Measurements from ENCODE around the gene HILPDA. TPM values are rescaled to one million over a fixed set of nuclear protein-coding genes. Genes with fewer than 3 reads are reported as not detected.
A peak's percentile ranks its signal among the peaks of the same experiment; 100 is the strongest.

HILPDA gene
- total RNA-seq, 2 experiments from 2014 or later: 227 to 309 TPM

DNA sequence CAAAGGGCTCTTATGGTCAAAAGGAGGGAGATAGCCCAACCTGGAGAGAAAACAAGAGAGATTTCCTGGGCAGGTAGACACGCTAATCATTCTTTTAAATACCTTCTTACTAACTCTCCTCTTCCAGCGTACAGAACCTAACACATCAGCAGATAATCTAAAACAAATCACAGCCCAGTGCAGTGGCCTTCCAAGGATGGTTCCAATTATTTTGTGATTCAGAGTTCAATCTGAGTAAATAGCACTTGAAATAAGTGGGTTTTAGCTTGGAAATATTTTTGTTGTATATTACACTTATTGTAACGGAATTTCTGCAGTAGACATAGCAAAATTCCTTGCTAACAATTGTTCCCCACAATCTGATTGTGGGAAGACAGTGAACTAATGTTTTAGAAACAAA lies 38.6 kb upstream of the HILPDA start:
- intact Hi-C loops (cut with DNase I, micrococcal nuclease): no loop called here
- POLR2A ChIA-PET: interaction anchor here (0.5 kb wide), 1 partner anchor 57 kb away, joined by 4 read pairs; no protein-coding TSS in a partner anchor
- ATAC-seq: no peak

GRCh38 chr7:128419257-128419656 lies 36.4 kb upstream of the HILPDA start:
- CTCF ChIA-PET: interaction anchor here (0.7 to 13.2 kb wide), 8 partner anchors 7 to 72 kb away, joined by 3 to 185 read pairs (median 4); no protein-coding TSS in a partner anchor
- Mint-ChIP-seq H3K27ac (no peak overlapping the region), H3K4me3 (no peak overlapping the region), H3K27me3 (no peaks in the 10 kb centered on the region), H3K9me3 (ENCODE audit: low read depth) (no peaks in the 10 kb centered on the region), H3K36me3 (ENCODE audit: low read depth) (no peaks in the 10 kb centered on the region), H3K4me1 (no peaks in the 10 kb centered on the region)
- intact Hi-C loops (cut with DNase I, micrococcal nuclease): no loop called here
- ATAC-seq (no peak), DNase-seq (no peak)
- POLR2A ChIA-PET: no interaction called here

More for the DNA sequence above, 38.6 kb upstream of the HILPDA start:
- CTCF ChIA-PET: interaction anchor here (0.8 to 13.2 kb wide), 5 partner anchors 9 to 69 kb away, joined by 3 to 185 read pairs (median 6); no protein-coding TSS in a partner anchor
- H3K4me3 Mint-ChIP-seq: no peak overlapping the region
- DNase-seq: no peak
- H3K36me3 Mint-ChIP-seq (ENCODE audit: low read depth): no peaks in the 10 kb centered on the region
- H3K9me3 Mint-ChIP-seq (ENCODE audit: low read depth): no peaks in the 10 kb centered on the region
- no peak overlapping the region for H3K27ac Mint-ChIP-seq
- H3K4me1 Mint-ChIP-seq: no peaks in the 10 kb centered on the region
- no peaks in the 10 kb centered on the region for H3K27me3 Mint-ChIP-seq

GRCh38 chr7:128420773-128421172 lies 34.9 kb upstream of the HILPDA start:
- no peaks in the 10 kb centered on the region for H3K27me3 Mint-ChIP-seq
- H3K4me3 Mint-ChIP-seq: no peak overlapping the region
- intact Hi-C loops (cut with DNase I, micrococcal nuclease): no loop called here
- no peak for DNase-seq
- H3K27ac Mint-ChIP-seq: no peak overlapping the region
- CTCF ChIA-PET: no interaction called here
- H3K9me3 Mint-ChIP-seq (ENCODE audit: low read depth): no peaks in the 10 kb centered on the region
- no peak for ATAC-seq
- POLR2A ChIA-PET: no interaction called here
- H3K4me1 Mint-ChIP-seq: no peaks in the 10 kb centered on the region
- no peaks in the 10 kb centered on the region for H3K36me3 Mint-ChIP-seq (ENCODE audit: low read depth)

DNA sequence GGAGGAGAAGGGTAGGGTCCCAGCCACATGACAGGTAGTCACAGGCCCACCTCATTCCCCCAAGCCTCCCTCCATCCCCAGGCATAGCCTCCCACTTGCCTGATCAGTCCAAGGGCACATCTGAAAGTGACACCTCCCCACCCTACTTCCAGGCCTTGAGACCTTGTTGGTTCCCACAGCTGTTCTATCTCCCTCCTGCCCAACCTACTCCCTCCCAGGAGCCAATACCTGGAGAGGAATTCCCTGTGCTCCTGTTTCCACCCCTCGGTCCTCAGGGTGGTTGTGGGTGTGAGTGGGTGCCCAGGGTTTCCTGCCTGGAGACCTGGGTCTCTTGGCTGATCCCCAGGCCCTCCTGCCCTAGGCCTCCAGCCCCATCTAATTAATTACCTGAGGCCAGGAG lies 34.3 kb upstream of the HILPDA start:
- CTCF ChIA-PET: no interaction called here
- intact Hi-C loops (cut with DNase I, micrococcal nuclease): no loop called here

GRCh38 chr7:128422037-128422436 lies 33.6 kb upstream of the HILPDA start:
- DNase-seq (no peak), ATAC-seq (no peak)
- CTCF ChIA-PET: interaction anchor here (0.7 to 1.3 kb wide), 2 partner anchors 30 to 40 kb away, joined by 3 to 7 read pairs; no protein-coding TSS in a partner anchor
- H3K27ac Mint-ChIP-seq: no peak overlapping the region
- intact Hi-C loops (cut with DNase I, micrococcal nuclease): no loop called here
- POLR2A ChIA-PET: no interaction called here
- no peaks in the 10 kb centered on the region for H3K9me3 Mint-ChIP-seq (ENCODE audit: low read depth)
- no peaks in the 10 kb centered on the region for H3K4me1 Mint-ChIP-seq
- H3K4me3 Mint-ChIP-seq: no peak overlapping the region
- no peaks in the 10 kb centered on the region for H3K27me3 Mint-ChIP-seq
- H3K36me3 Mint-ChIP-seq (ENCODE audit: low read depth): no peaks in the 10 kb centered on the region

More for the DNA sequence above, 34.3 kb upstream of the HILPDA start:
- no peaks in the 10 kb centered on the region for H3K36me3 Mint-ChIP-seq (ENCODE audit: low read depth)
- no peaks in the 10 kb centered on the region for H3K9me3 Mint-ChIP-seq (ENCODE audit: low read depth)
- POLR2A ChIA-PET: no interaction called here
- DNase-seq (no peak), ATAC-seq (no peak)
- H3K27me3 Mint-ChIP-seq: no peaks in the 10 kb centered on the region
- no peak overlapping the region for H3K4me3 Mint-ChIP-seq
- H3K4me1 Mint-ChIP-seq: no peaks in the 10 kb centered on the region
- no peak overlapping the region for H3K27ac Mint-ChIP-seq

DNA sequence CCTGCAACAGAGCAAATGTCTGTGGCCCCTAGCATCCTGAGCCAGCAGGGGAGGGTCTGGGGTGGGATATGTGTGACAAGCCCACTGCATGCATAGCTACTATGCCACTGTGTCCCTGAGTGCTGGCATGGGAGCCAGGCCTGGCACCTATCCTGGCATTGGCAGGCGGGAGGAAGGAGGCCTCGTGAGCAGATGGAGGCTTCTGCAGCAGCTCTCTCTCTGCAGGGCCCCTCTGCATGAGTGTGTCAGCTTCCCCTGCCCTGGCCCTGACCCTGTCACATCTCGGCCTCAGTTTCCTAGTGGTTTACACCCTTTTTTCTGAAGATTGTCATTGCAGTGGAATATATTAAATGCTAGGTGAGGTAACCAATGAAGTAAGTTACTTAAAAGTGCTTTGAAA lies 32.8 kb upstream of the HILPDA start:
- H3K36me3 Mint-ChIP-seq (ENCODE audit: low read depth): no peaks in the 10 kb centered on the region
- intact Hi-C loops (cut with DNase I, micrococcal nuclease): no loop called here
- ATAC-seq (no peak), DNase-seq (no peak)
- no peaks in the 10 kb centered on the region for H3K27me3 Mint-ChIP-seq
- no peak overlapping the region for H3K4me3 Mint-ChIP-seq
- POLR2A ChIA-PET: no interaction called here
- CTCF ChIA-PET: interaction anchor here (0.7 to 7.8 kb wide), 5 partner anchors 10 to 53 kb away, joined by 3 to 185 read pairs (median 87); partner anchors contain the start of genes IMPDH1 and METTL2B
- H3K4me1 Mint-ChIP-seq: no peaks in the 10 kb centered on the region
- no peaks in the 10 kb centered on the region for H3K9me3 Mint-ChIP-seq (ENCODE audit: low read depth)
- no peak overlapping the region for H3K27ac Mint-ChIP-seq

- Mint-ChIP-seq H3K4me3 (no peak overlapping the region), H3K27me3 (peaks cover 9% of the 10 kb centered on the region), H3K4me1 (no peaks in the 10 kb centered on the region), H3K36me3 (ENCODE audit: low read depth) (no peaks in the 10 kb centered on the region), H3K27ac (no peak overlapping the region), H3K9me3 (ENCODE audit: low read depth) (no peaks in the 10 kb centered on the region)
- intact Hi-C loops (cut with DNase I, micrococcal nuclease): loop anchor here (1.0 to 5.0 kb wide), 5 partner anchors 14 to 77 kb away; partner anchors contain the start of gene METTL2B (in 1 of the 2)
- ATAC-seq (no peak), DNase-seq (no peak)
- ChIA-PET POLR2A (interaction anchor here (0.6 kb wide), 1 partner anchor 122 kb away, joined by 4 read pairs; no protein-coding TSS in a partner anchor), CTCF (interaction anchor here (0.6 to 10.6 kb wide), 22 partner anchors 11 to 454 kb away, joined by 3 to 269 read pairs (median 10); partner anchors contain the start of genes HILPDA, IMPDH1, METTL2B and RBM28)
Observed at GRCh38 chr7:128424686-128425275, 30.9 kb upstream of the HILPDA start.

DNA sequence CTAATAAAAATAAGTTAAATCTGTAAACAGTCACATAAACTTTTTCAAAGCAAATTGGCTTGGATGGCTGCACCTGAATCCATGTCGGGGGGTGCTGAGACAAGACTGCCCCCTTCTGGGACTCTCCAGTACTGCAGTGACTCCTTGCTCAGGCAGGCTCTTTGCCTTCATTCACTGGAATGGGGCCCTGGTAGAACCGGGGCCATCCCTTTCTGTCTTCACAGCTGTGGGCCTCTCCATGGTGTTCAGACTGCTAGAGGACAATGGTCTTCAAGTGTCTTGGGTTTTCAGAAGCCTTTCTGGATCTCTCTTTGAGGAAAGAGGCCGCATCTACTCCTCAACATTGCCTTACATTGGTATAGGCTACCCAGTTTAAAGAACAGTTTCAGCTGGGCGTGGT lies 29.8 kb upstream of the HILPDA start:
- Mint-ChIP-seq H3K4me3 (no peak overlapping the region), H3K27ac (no peak overlapping the region), H3K27me3 (peaks cover 12% of the 10 kb centered on the region), H3K36me3 (ENCODE audit: low read depth) (no peaks in the 10 kb centered on the region), H3K9me3 (ENCODE audit: low read depth) (no peaks in the 10 kb centered on the region), H3K4me1 (no peaks in the 10 kb centered on the region)
- CTCF ChIA-PET: interaction anchor here (0.7 to 10.6 kb wide), 21 partner anchors 10 to 313 kb away, joined by 3 to 269 read pairs (median 21); partner anchors contain the start of genes HILPDA, IMPDH1, METTL2B and RBM28
- ATAC-seq (peak; percentile 82), DNase-seq (peak; percentile 91)
- intact Hi-C loops (cut with DNase I, micrococcal nuclease): loop anchor here (1.0 to 5.0 kb wide), 6 partner anchors 15 to 457 kb away; partner anchors contain the start of gene METTL2B (in 1 of the 2)
- POLR2A ChIA-PET: no interaction called here

GRCh38 chr7:128427289-128427891 lies 28.3 kb upstream of the HILPDA start:
- intact Hi-C loops (cut with DNase I, micrococcal nuclease): loop anchor here (1.0 to 5.0 kb wide), 4 partner anchors 32 to 455 kb away; partner anchors contain the start of gene METTL2B (in 1 of the 2)
- DNase-seq: peak; percentile 51

GRCh38 chr7:128430207-128430606 lies 25.5 kb upstream of the HILPDA start:
- ChIA-PET CTCF (interaction anchor here (1.1 to 10.6 kb wide), 4 partner anchors 17 to 45 kb away, joined by 3 to 269 read pairs (median 136); partner anchors contain the start of genes IMPDH1 and METTL2B), POLR2A (no interaction called here)
- ATAC-seq (no peak), DNase-seq (no peak)
- H3K9me3 Mint-ChIP-seq (ENCODE audit: low read depth): no peaks in the 10 kb centered on the region
- intact Hi-C loops (cut with DNase I, micrococcal nuclease): no loop called here
- H3K4me3 Mint-ChIP-seq: no peak overlapping the region
- peaks cover 16% of the 10 kb centered on the region for H3K27me3 Mint-ChIP-seq
- H3K4me1 Mint-ChIP-seq: no peaks in the 10 kb centered on the region
- H3K36me3 Mint-ChIP-seq (ENCODE audit: low read depth): no peaks in the 10 kb centered on the region
- no peak overlapping the region for H3K27ac Mint-ChIP-seq

More at GRCh38 chr7:128427289-128427891, 28.3 kb upstream of the HILPDA start:
- peak; percentile 72 for ATAC-seq
- POLR2A ChIA-PET: interaction anchor here (0.6 to 1.2 kb wide), 5 partner anchors 28 to 313 kb away, joined by 3 to 4 read pairs (median 3); partner anchors contain the start of gene HILPDA
- Mint-ChIP-seq H3K4me1 (no peaks in the 10 kb centered on the region), H3K4me3 (no peak overlapping the region), H3K27me3 (peaks cover 12% of the 10 kb centered on the region), H3K27ac (no peak overlapping the region), H3K9me3 (ENCODE audit: low read depth) (no peaks in the 10 kb centered on the region), H3K36me3 (ENCODE audit: low read depth) (no peaks in the 10 kb centered on the region)
- CTCF ChIA-PET: interaction anchor here (0.6 to 10.6 kb wide), 38 partner anchors 9 to 761 kb away, joined by 3 to 269 read pairs (median 4); partner anchors contain the start of genes GARIN1A, HILPDA, IMPDH1 and METTL2B

- ATAC-seq (no peak), DNase-seq (no peak)
- Mint-ChIP-seq H3K4me3 (no peak overlapping the region), H3K27ac (no peak overlapping the region), H3K9me3 (ENCODE audit: low read depth) (no peaks in the 10 kb centered on the region), H3K36me3 (ENCODE audit: low read depth) (no peaks in the 10 kb centered on the region), H3K27me3 (peaks cover 16% of the 10 kb centered on the region), H3K4me1 (no peaks in the 10 kb centered on the region)
- ChIA-PET POLR2A (no interaction called here), CTCF (interaction anchor here (0.6 to 10.6 kb wide), 4 partner anchors 13 to 78 kb away, joined by 3 to 269 read pairs (median 6); no protein-coding TSS in a partner anchor)
- intact Hi-C loops (cut with DNase I, micrococcal nuclease): no loop called here
Observed at GRCh38 chr7:128431221-128431620, 24.5 kb upstream of the HILPDA start.

All from activated CD4-positive, alpha-beta T cell treated with anti-CD3 and anti-CD28 coated beads for 36 hours (primary cell).